Heart left ventricle (tissue), 16 donors: ENCODE measurements around the gene ZNF337. TPM values are rescaled to one million over a fixed set of nuclear protein-coding genes. Genes with fewer than 3 reads are reported as not detected.

Experiments used
- ATAC-seq, 4 donors: fragments of 200-7000 bp; cut with Tn5 transposase; one replicate each; pipeline ENCODE4 v1.9.1; 2020 to 2022; ENCODE audit warnings: moderate library complexity in 4 of 4, mild to moderate bottlenecking in 3 of 4, moderate number of reproducible peaks in 1 of 4
- DNase-seq, 5 donors: peaks; one replicate each; pipeline ENCODE4 v3.0.0-alpha.2; 2020
- H3K27ac ChIP-seq, 12 donors: fragments of 200-600 bp; sonication (generic) in 4 of 12; one replicate each; pipeline versions ENCODE4 v1.5.0 to v1.8.0; 2016 to 2022; ENCODE audit warnings: mild to moderate bottlenecking in 2 of 12
- H3K27me3 ChIP-seq, 9 donors: fragments of 200-600 bp; sonication (generic) in 2 of 9; one replicate each; pipeline versions ENCODE4 v1.5.1 to v1.8.0; 2016 to 2022; ENCODE audit warnings: mild to moderate bottlenecking in 3 of 9
- H3K36me3 ChIP-seq, 9 donors: fragments of 200-600 bp; sonication (generic) in 2 of 9; one replicate each; pipeline versions ENCODE4 v1.5.0 to v1.8.0; 2018 to 2022; ENCODE audit warnings: mild to moderate bottlenecking in 2 of 9
- H3K4me1 ChIP-seq, 12 donors: fragments of 200-600 bp; sonication (generic) in 4 of 12; one replicate each; pipeline versions ENCODE4 v1.5.0 to v1.8.0; 2016 to 2022; ENCODE audit warnings: mild to moderate bottlenecking in 3 of 12
- H3K4me3 ChIP-seq, 12 donors: fragments of 200-600 bp; sonication (generic) in 4 of 12; one replicate each; pipeline versions ENCODE4 v1.5.0 to v1.8.0; 2017 to 2022; ENCODE audit warnings: mild to moderate bottlenecking in 9 of 12, moderate library complexity in 4 of 12
- H3K9me3 ChIP-seq, 12 donors: fragments of 200-600 bp; sonication (generic) in 4 of 12; one replicate each; pipeline versions ENCODE4 v1.5.0 to v1.8.0; 2016 to 2022; ENCODE audit warnings: mild to moderate bottlenecking in 1 of 12
- CTCF ChIP-seq, 12 donors: fragments of 200-600 bp; sonication (generic) in 4 of 12; IDR thresholded peaks; one replicate each; pipeline versions ENCODE4 v1.5.0 to v1.8.0; 2018 to 2022; ENCODE audit warnings: antibody characterized with exemption in 12 of 12, mild to moderate bottlenecking in 5 of 12
- POLR2A ChIP-seq, 2 donors: fragments of 450-650 bp; IDR thresholded peaks; one replicate each; pipeline ENCODE4 v1.6.1; 2017; ENCODE audit warnings: antibody characterized with exemption in 2 of 2, mild to moderate bottlenecking in 2 of 2, moderate library complexity in 2 of 2
- WGBS, 4 donors: extraction: QIAGEN DNeasy Blood & Tissue Kit in 2 of 4; methylation state at CpG; one replicate each; pipeline versions ENCODE4 v1.1.5 to v1.1.7; 2013 to 2018; 5-methylcytosine and 5-hydroxymethylcytosine counted together
- intact Hi-C, 10 donors: fragments of 100-400 bp; cut with DNase I; formaldehyde crosslinking; loops; one replicate each; pipeline versions ENCODE4 v1.11.1 to v1.14.2; 2022
- long read RNA-seq, 3 donors: library from polyadenylated mRNA; unstranded; transcript quantifications; one replicate each; pipeline ENCODE4 v2.0.0, GENCODE V29; 2020 to 2021
- polyA plus RNA-seq, 2 donors: library from polyadenylated mRNA; stranded (reverse); fragments of 200-250 nt; gene quantifications; one replicate each; pipeline ENCODE4 v1.2.3, GENCODE V29; 2013
- total RNA-seq, 9 donors: library from RNA; depleted of rRNA in 2 of 9; stranded (reverse); fragments of >200 nt in 2 of 9; fragmentation: NEBNext Ultra II Directional in 3 of 9; extraction: Animal tissue kit (Norgen Biotek cat#: 25700) in 3 of 9; gene quantifications; one replicate each; pipeline versions ENCODE4 v1.1.0 to v1.2.4, GENCODE V29; 2016 to 2023
- donor health status: ischemic (EF 13 %, LVEDD 7.1; RV severe dilation, severe dysfunction).
- donor health status: healthy with polysubstance abuse.
- donor health status: DM: no; HTN: yes; CAD: no.
- donor health status: DM: no; HTN: no; CAD: no.
- donor health status: ischemic (EF 25% LVEDD 6.9; RV normal size, moderate dysfunction).
- donor health status: ischemic (EF 25% LVEDD 5.7; RV mildly dilated, moderate dysfunction).
- donor health status: healthy.
- donor health status: DM: yes; HTN: yes; CAD: no.
- donor health status: ischemic (EF 35%, LVEDD 5.7; RV mildly dilated, moderate dysfunction).
- donor health status: nonischemic (EF 11% LVEDD 7.7; RV severe dilation, severe dysfunction).
- donor health status: DM: yes; HTN: yes; CAD: no.
- donor health status: PGD.
- donor health status: ischemic (EF 29% LVEDD 5.4; RV normal size, mild dysfunction).
- donor health status: nonischemic (EF 23%, LVEDD 6.1; RV moderate dilation, normal function).

ZNF337 gene
- total RNA-seq: 10 to 100 TPM in 1 of 9 donors, 1 to 10 TPM in 8; 5.8 to 10.3 (median 6.6) TPM
- polyA plus RNA-seq: 1 to 10 TPM; 5.5 to 6.2 TPM
- long read RNA-seq, donor 1, transcript ZNF337-201 (5 exons, 3,205 nt): major isoform, 9 of 12 reads
- long read RNA-seq, donor 1, partial matches to known transcripts: 1 of 12 reads
- long read RNA-seq, donor 1, other reads (novel, unspliced or antisense): 1 of 12 reads
- long read RNA-seq, donor 2, transcript ZNF337-201 (5 exons, 3,205 nt): major isoform, 13 of 28 reads
- long read RNA-seq, donor 2, partial matches to known transcripts: 1 of 28 reads
- long read RNA-seq, donor 2, other reads (novel, unspliced or antisense): 14 of 28 reads
- long read RNA-seq, donor 3, partial matches to known transcripts: 0 of 11 reads
- long read RNA-seq, donor 3, other reads (novel, unspliced or antisense): 7 of 11 reads

DNA sequence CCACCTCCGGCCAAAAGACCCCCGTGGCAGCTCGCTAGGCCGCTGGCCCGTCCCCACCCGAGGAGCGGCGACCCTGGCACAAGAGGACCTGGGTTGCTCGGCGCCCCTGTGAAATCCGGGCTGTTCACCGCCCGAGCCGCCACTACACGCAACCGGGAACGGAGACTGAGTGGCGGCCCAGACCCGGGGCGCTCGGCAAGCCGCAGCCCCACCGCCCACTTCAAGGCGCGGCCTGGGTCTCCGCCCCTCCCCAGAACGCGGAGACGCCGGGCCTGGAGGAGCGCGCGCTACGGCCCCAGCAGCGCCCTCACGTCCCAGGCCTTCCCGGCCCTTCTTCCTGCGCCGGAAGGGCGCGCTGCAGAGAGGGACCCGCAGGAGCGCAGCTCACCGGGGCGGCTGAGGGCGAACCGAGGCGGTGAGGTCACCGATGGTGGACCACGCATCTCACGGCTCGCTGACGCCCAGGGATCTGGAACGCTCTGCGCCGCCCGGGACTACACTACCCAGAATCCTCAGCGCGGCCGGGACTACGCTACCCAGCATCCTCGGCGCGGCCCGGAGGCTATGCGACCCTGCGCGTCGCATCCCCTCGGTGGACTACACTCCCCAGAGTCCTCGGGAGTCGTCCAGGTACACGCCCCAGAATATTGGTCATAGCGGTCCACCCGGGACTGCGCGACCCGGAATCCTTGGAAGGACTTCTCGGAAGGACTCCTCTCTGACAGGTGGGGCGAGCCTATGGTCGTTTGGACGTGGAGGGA is at the start of gene ZNF337:
Gene ZNF337 (minus strand): TSS at position 483 of the 761 bp plus-strand sequence. CDS start 10,436 bp downstream, outside the sequence.
- H3K9me3 ChIP-seq: peaks cover 0 to 25% (median 7%) of the 10 kb centered on the region in 12 donors
- TF ChIP-seq POLR2A (IDR thresholded peaks at IDR 0.05): peak; percentile 22 to 84
- peak in 5 of 12 donors; percentile 13 to 39 (median 22) for TF ChIP-seq CTCF (IDR thresholded peaks at IDR 0.05)

DNA sequence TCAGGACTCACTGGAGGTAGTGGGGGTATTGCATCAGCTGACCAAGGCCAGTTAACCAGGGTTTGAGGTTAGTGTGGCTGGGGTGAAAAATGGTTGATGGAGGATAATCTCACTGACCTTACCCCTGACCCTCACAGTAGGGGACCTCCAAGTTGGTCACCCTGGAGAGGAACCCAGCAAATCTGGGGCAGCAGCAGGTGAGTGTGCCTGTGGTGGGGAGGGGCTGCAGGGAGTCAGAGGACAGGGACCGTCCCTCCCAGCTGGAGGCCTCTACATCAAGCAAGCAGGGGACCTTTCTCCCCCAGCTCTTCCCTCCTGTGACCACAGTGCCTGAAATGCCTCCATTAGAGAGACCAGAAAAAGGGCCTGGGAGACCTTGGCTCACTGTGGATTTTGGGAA is 49.1 kb upstream of the ZNF337 start:
- no peak overlapping the region for H3K4me3 ChIP-seq
- H3K27ac ChIP-seq: no peak overlapping the region
- ATAC-seq: no peak
- no peaks in the 10 kb centered on the region for H3K36me3 ChIP-seq
- WGBS, 4 donors: 88 to 100% (median 98%) methylated on average over 1 of the region's 1 CpG
- intact Hi-C loops: no loop called here
- no peak for DNase-seq
- no peaks in the 10 kb centered on the region for H3K9me3 ChIP-seq
- no peak for TF ChIP-seq POLR2A (IDR thresholded peaks at IDR 0.05)
- TF ChIP-seq CTCF (IDR thresholded peaks at IDR 0.05): no peak
- no peaks in the 10 kb centered on the region for H3K27me3 ChIP-seq
- peaks cover 0 to 5% (median 0%) of the 10 kb centered on the region in 12 donors for H3K4me1 ChIP-seq

More for the DNA sequence above, at the start of gene ZNF337:
- peak within 1 kb of the TSS; percentile 73 to 98 (median 89) for H3K4me3 ChIP-seq
- WGBS, 4 donors: 0 to 1% (median 1%) methylated on average over 29 to 82 of the region's 82 CpGs
- no peaks in the 10 kb centered on the region for H3K27me3 ChIP-seq
- DNase-seq (peak; percentile 96 to 98 (median 97)), ATAC-seq (peak; percentile 100)
- intact Hi-C loops: loop anchor here in 6 of 10 donors (1.0 to 10.0 kb wide), 8 partner anchors 72 to 304 kb away; partner anchors contain the start of genes NANP (in 5 of the 6) and ABHD12 (in 2 of the 6)
- H3K4me1 ChIP-seq: peaks cover 0 to 22% (median 14%) of the 10 kb centered on the region in 12 donors
- peaks cover 0 to 7% (median 0%) of the 10 kb centered on the region in 9 donors for H3K36me3 ChIP-seq
- H3K27ac ChIP-seq: peak within 1 kb of the TSS; percentile 69 to 97 (median 93)

- WGBS, 4 donors: 75 to 89% (median 78%) methylated on average over 4 of the region's 4 CpGs
- intact Hi-C loops: no loop called here
- Histone ChIP-seq H3K4me3 (no peak overlapping the region), H3K27ac (no peak overlapping the region), H3K9me3 (no peaks in the 10 kb centered on the region), H3K4me1 (no peaks in the 10 kb centered on the region), H3K27me3 (no peaks in the 10 kb centered on the region), H3K36me3 (no peaks in the 10 kb centered on the region)
- DNase-seq (no peak), ATAC-seq (no peak)
- TF ChIP-seq CTCF (IDR thresholded peaks at IDR 0.05) (no peak), POLR2A (IDR thresholded peaks at IDR 0.05) (no peak)
These were observed 48.4 kb upstream of the ZNF337 start for GRCh38 chr20:25745100-25745499.

DNA sequence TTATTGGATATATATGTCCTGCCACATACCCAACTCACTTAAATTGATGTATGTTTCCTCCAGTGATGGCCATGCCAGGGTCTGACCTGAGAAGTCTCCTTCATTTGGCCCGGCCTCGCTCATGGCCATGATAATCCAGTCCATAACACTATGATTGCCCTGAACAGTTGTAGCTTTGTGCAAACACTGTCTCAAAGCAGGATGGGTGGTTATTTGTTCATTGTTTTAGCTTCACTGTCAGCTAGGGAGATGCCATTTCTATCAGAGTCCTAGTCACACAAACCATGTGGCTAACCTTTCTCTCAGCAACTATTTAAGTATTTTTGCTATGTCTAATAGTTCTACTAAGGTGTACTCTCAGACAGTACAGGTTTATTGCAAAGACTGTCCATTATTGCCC is 47.6 kb upstream of the ZNF337 start:
- Histone ChIP-seq H3K27me3 (no peaks in the 10 kb centered on the region), H3K27ac (no peak overlapping the region), H3K4me1 (no peaks in the 10 kb centered on the region), H3K9me3 (no peaks in the 10 kb centered on the region), H3K4me3 (no peak overlapping the region), H3K36me3 (no peaks in the 10 kb centered on the region)
- DNase-seq: no peak
- no peak for ATAC-seq
- WGBS, 4 donors: 91 to 100% (median 95%) methylated on average over 2 of the region's 2 CpGs
- TF ChIP-seq POLR2A (IDR thresholded peaks at IDR 0.05): no peak
- no peak for TF ChIP-seq CTCF (IDR thresholded peaks at IDR 0.05)
- intact Hi-C loops: no loop called here
